Stomach (tissue), 4 donors: ENCODE measurements around the gene PHF2.

Experiments
- EP300 ChIP-seq: sonication (generic); formaldehyde crosslinking; IDR thresholded peaks from one replicate; pipeline ENCODE4 v1.6.1; 2017; ENCODE audit warnings: antibody characterized with exemption
- POLR2A ChIP-seq, 4 donors: fragments of 450-650 bp; IDR thresholded peaks; one replicate each; pipeline ENCODE4 v1.6.1; 2016; ENCODE audit warnings: antibody characterized with exemption in 4 of 4, control low read depth in 2 of 4, mild to moderate bottlenecking in 1 of 4, moderate library complexity in 1 of 4
- POLR2AphosphoS5 ChIP-seq, 3 donors: sonication (generic); formaldehyde crosslinking; IDR thresholded peaks; one replicate each; pipeline ENCODE4 v1.6.1; 2016; ENCODE audit warnings: antibody characterized with exemption in 3 of 3
- TF ChIP-seq, protein P1 (sequence below), 7 experiments: fragments of 450-650 bp in 4 of 7; fragments of 200-600 bp in 3 of 7; sonication (generic) in 3 of 7; IDR thresholded peaks; one replicate each; pipeline ENCODE4 v1.5.1; 2016 to 2019; ENCODE audit warnings: antibody characterized with exemption in 7 of 7, control low read depth in 2 of 7, mild to moderate bottlenecking in 1 of 7

- TF ChIP-seq, protein P1, sequence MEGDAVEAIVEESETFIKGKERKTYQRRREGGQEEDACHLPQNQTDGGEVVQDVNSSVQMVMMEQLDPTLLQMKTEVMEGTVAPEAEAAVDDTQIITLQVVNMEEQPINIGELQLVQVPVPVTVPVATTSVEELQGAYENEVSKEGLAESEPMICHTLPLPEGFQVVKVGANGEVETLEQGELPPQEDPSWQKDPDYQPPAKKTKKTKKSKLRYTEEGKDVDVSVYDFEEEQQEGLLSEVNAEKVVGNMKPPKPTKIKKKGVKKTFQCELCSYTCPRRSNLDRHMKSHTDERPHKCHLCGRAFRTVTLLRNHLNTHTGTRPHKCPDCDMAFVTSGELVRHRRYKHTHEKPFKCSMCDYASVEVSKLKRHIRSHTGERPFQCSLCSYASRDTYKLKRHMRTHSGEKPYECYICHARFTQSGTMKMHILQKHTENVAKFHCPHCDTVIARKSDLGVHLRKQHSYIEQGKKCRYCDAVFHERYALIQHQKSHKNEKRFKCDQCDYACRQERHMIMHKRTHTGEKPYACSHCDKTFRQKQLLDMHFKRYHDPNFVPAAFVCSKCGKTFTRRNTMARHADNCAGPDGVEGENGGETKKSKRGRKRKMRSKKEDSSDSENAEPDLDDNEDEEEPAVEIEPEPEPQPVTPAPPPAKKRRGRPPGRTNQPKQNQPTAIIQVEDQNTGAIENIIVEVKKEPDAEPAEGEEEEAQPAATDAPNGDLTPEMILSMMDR (IDR thresholded peaks at IDR 0.05) = no peak
- TF ChIP-seq EP300 = no peak
- TF ChIP-seq POLR2AphosphoS5 (IDR thresholded peaks at IDR 0.05) = no peak
- TF ChIP-seq POLR2A (IDR thresholded peaks at IDR 0.05) = no peak
Observed at GRCh38 chr9:93636667-93637066, 60.3 kb downstream of the PHF2 start.
